ENCODE data around the gene TBC1D22A.

- no peak for TF ChIP-seq FOXM1 (IDR thresholded peaks at IDR 0.05; ENCODE audit: low read depth)
- TF ChIP-seq ZBTB33 (IDR thresholded peaks at IDR 0.05; ENCODE audit: borderline replicate concordance, low read depth): no peak
- no peak for TF ChIP-seq CTCF (IDR thresholded peaks at IDR 0.05)
- TF ChIP-seq EZH2phosphoT487 (IDR thresholded peaks at IDR 0.05; ENCODE audit: borderline replicate concordance, low read depth): no peak
- TF ChIP-seq RFX5 (IDR thresholded peaks at IDR 0.05; ENCODE audit: low read length): no peak
- no peak for TF ChIP-seq POLR2AphosphoS5 (IDR thresholded peaks at IDR 0.05; ENCODE audit: low read depth, low read length)
- no peak for TF ChIP-seq SIN3A (IDR thresholded peaks at IDR 0.05; ENCODE audit: borderline replicate concordance, low read depth, low read length)
- TF ChIP-seq RCOR1 (IDR thresholded peaks at IDR 0.05; ENCODE audit: low read length): no peak
Measured at GRCh38 chr22:47011859-47012258, 249.4 kb downstream of the TBC1D22A start.
